WTC11 (cell line): ENCODE results near the gene TMEM151A. TPM values are rescaled to one million over a fixed set of nuclear protein-coding genes. Genes with fewer than 3 reads are reported as not detected.

ENCODE experiments used
- ATAC-seq: fragments of 200-7000 bp; cut with Tn5 transposase; 2 replicates; pipeline ENCODE4 v1.10.0; 2021; ENCODE audit warnings: mild to moderate bottlenecking, moderate library complexity
- CTCF ChIA-PET: fragments of 300-600 bp; sonication (Branson Sonifier 250); formaldehyde crosslinking; loops from one replicate; lab custom pipeline; 2021; ENCODE audit warnings: antibody characterized with exemption; lab: Charles Lee
- POLR2A ChIA-PET: fragments of 350-600 bp; sonication (Branson Sonifier 250); formaldehyde crosslinking; loops from one replicate; lab custom pipeline; 2021; ENCODE audit warnings: antibody characterized with exemption; lab: Charles Lee
- DNase-seq: peaks from one replicate; pipeline ENCODE4 v3.0.0; 2021; ENCODE audit warnings: low spot score
- H3K27ac Mint-ChIP-seq: 2 replicates; pipeline ENCODE4 v1.8.0; 2021; ENCODE audit warnings: mixed read lengths
- H3K27me3 Mint-ChIP-seq: 2 replicates; pipeline ENCODE4 v1.8.0; 2021; ENCODE audit warnings: low read depth, mild to moderate bottlenecking, moderate library complexity, mixed read lengths
- H3K36me3 Mint-ChIP-seq: 2 replicates; pipeline ENCODE4 v1.8.0; 2021; ENCODE audit warnings: mixed read lengths
- H3K4me1 Mint-ChIP-seq: 2 replicates; pipeline ENCODE4 v1.8.0; 2022; ENCODE audit warnings: mixed read lengths
- H3K4me3 Mint-ChIP-seq: 2 replicates; pipeline ENCODE4 v1.8.0; 2021; ENCODE audit warnings: mild to moderate bottlenecking, moderate library complexity, mixed read lengths
- H3K9me3 Mint-ChIP-seq: 2 replicates; pipeline ENCODE4 v1.8.0; 2021; ENCODE audit warnings: mixed read lengths
- AFF4 ChIP-seq: sonication (generic); formaldehyde crosslinking; IDR thresholded peaks from 2 replicates; pipeline ENCODE4 v1.8.1; 2023; ENCODE audit warnings: mild to moderate bottlenecking, missing genetic modification reagents, borderline replicate concordance
- ARID4B ChIP-seq: sonication (generic); formaldehyde crosslinking; IDR thresholded peaks from 2 replicates; pipeline ENCODE4 v1.8.0; 2023; ENCODE audit warnings: missing genetic modification reagents, mild to moderate bottlenecking, borderline replicate concordance
- ATF6 ChIP-seq: sonication (generic); formaldehyde crosslinking; IDR thresholded peaks from 2 replicates; pipeline ENCODE4 v1.8.1; 2023; ENCODE audit warnings: mild to moderate bottlenecking, missing genetic modification reagents
- E2F4 ChIP-seq: sonication (generic); formaldehyde crosslinking; IDR thresholded peaks from 2 replicates; pipeline ENCODE4 v1.8.1; 2022; ENCODE audit warnings: low read depth, mild to moderate bottlenecking, moderate library complexity, missing genetic modification reagents, borderline replicate concordance
- ELF4 ChIP-seq: sonication (generic); formaldehyde crosslinking; IDR thresholded peaks from 2 replicates; pipeline ENCODE4 v1.8.1; 2022; ENCODE audit warnings: low read depth, mild to moderate bottlenecking, moderate library complexity, missing genetic modification reagents
- ERG ChIP-seq: fragments of 250-450 bp; sonication (Bioruptor Pico); IDR thresholded peaks from 2 replicates; pipeline ENCODE4 v1.8.0; 2021; ENCODE audit warnings: mild to moderate bottlenecking
- HMGA2 ChIP-seq: fragments of 250-450 bp; sonication (Bioruptor Pico); IDR thresholded peaks from 2 replicates; pipeline ENCODE4 v1.4.0; 2021; ENCODE audit warnings: mild to moderate bottlenecking, moderate library complexity
- NFYB ChIP-seq: sonication (generic); formaldehyde crosslinking; conservative IDR thresholded peaks from 2 replicates; pipeline ENCODE4 v1.8.0; 2022; ENCODE audit warnings: low read depth, missing genetic modification reagents
- NR1H2 ChIP-seq: sonication (generic); formaldehyde crosslinking; IDR thresholded peaks from 2 replicates; pipeline ENCODE4 v1.9.0; 2021; ENCODE audit warnings: mild to moderate bottlenecking, moderate library complexity, missing genetic modification reagents
- PRRX2 ChIP-seq: fragments of 250-450 bp; sonication (Bioruptor Pico); IDR thresholded peaks from 2 replicates; pipeline ENCODE4 v1.8.0; 2021; ENCODE audit warnings: mild to moderate bottlenecking
- RORB ChIP-seq: fragments of 250-450 bp; sonication (Bioruptor Pico); IDR thresholded peaks from 2 replicates; pipeline ENCODE4 v1.9.0; 2021; ENCODE audit warnings: mild to moderate bottlenecking
- STAT6 ChIP-seq: sonication (generic); formaldehyde crosslinking; conservative IDR thresholded peaks from 2 replicates; pipeline ENCODE4 v1.8.1; 2023; ENCODE audit warnings: mild to moderate bottlenecking, low read depth, missing genetic modification reagents, moderate library complexity
- TEAD1 ChIP-seq: sonication (generic); formaldehyde crosslinking; IDR thresholded peaks from 2 replicates; pipeline ENCODE4 v1.8.0; 2022; ENCODE audit warnings: mild to moderate bottlenecking, missing genetic modification reagents
- ZNF121 ChIP-seq: sonication (generic); formaldehyde crosslinking; IDR thresholded peaks from 2 replicates; pipeline ENCODE4 v1.8.0; 2023; ENCODE audit warnings: missing genetic modification reagents
- ZNF416 ChIP-seq: fragments of 250-450 bp; sonication (Bioruptor Pico); IDR thresholded peaks from 2 replicates; pipeline ENCODE4 v1.9.0; 2021; ENCODE audit warnings: mild to moderate bottlenecking, inconsistent platforms
- ZNF425 ChIP-seq: fragments of 250-450 bp; sonication (Bioruptor Pico); conservative IDR thresholded peaks from 2 replicates; pipeline ENCODE4 v1.9.0; 2021; ENCODE audit warnings: mild to moderate bottlenecking
- total RNA-seq: library from RNA; stranded (reverse); gene quantifications from 3 replicates; pipeline ENCODE4 v1.2.3, GENCODE V29; 2021

The TMEM151A gene
- total RNA-seq, 1 experiment from 2014 or later: 2.2 TPM

GRCh38 chr11:66343176-66343575, 51.5 kb downstream of the TMEM151A start (continued):
- no peak for TF ChIP-seq ARID4B (CRISPR knock-in tag)
- TF ChIP-seq ATF6 (CRISPR knock-in tag): no peak
- TF ChIP-seq RORB (CRISPR knock-in tag): no peak
- TF ChIP-seq ZNF121 (CRISPR knock-in tag): no peak
- no peak for TF ChIP-seq ELF4 (CRISPR knock-in tag)
- no peak for TF ChIP-seq TEAD1 (CRISPR knock-in tag)
- no peak for TF ChIP-seq NFYB
- TF ChIP-seq HMGA2 (CRISPR knock-in tag): no peak
- no peak for TF ChIP-seq NR1H2 (CRISPR knock-in tag)
- no peak for TF ChIP-seq PRRX2 (CRISPR knock-in tag)
- TF ChIP-seq, all 79 proteins: peak for 0

GRCh38 chr11:66344550-66345315, 53.0 kb downstream of the TMEM151A start, which contains the start of gene BRMS1:
Gene BRMS1, minus strand, starts transcription at chr11:66345104. Its CDS starts 2,870 bp downstream, at chr11:66342234.
- H3K36me3 Mint-ChIP-seq: peaks cover 10% of the 10 kb centered on the region
- H3K27ac Mint-ChIP-seq: peak within 1 kb of the TSS; percentile 95
- ATAC-seq (peak; percentile 53), DNase-seq (peak; percentile 98)
- ChIA-PET CTCF (interaction anchor here (0.6 to 2.9 kb wide), 11 partner anchors 9 to 107 kb away, joined by 3 to 20 read pairs (median 6); partner anchors contain the start of gene RIN1), POLR2A (interaction anchor here (0.6 to 1.6 kb wide), 4 partner anchors 9 to 32 kb away, joined by 3 to 6 read pairs (median 3); partner anchors contain the start of genes RIN1 and SLC29A2)
- peak within 1 kb of the TSS; percentile 96 for H3K4me3 Mint-ChIP-seq
- no peaks in the 10 kb centered on the region for H3K9me3 Mint-ChIP-seq
- peaks cover 4% of the 10 kb centered on the region; the same call in 1 of the 2 replicates for H3K27me3 Mint-ChIP-seq
- H3K4me1 Mint-ChIP-seq: peaks cover 26% of the 10 kb centered on the region
- TF ChIP-seq NR1H2 (CRISPR knock-in tag) (no peak), E2F4 (CRISPR knock-in tag) (no peak), ZNF416 (0 out of 2 replicates have a peak, but pooled peaks have one; percentile 55), STAT6 (CRISPR knock-in tag) (no peak), ZNF425 (CRISPR knock-in tag) (no peak), AFF4 (CRISPR knock-in tag) (peak; percentile 57; the same call in 1 of the 2 replicates), ERG (CRISPR knock-in tag) (no peak), NFYB (peak; percentile 67)
